GM19193 (cell line): ENCODE results near the gene CEACAM19.

Experiments
- POLR2A ChIP-seq: IDR thresholded peaks from 4 replicates; pipeline ENCODE4 v1.6.1; 2011; ENCODE audit not compliant: insufficient read depth, insufficient read length; ENCODE audit errors: extremely low read depth

The CEACAM19 gene

GRCh38 chr19:44726465-44726864 is 55.2 kb downstream of the CEACAM19 start:
- TF ChIP-seq POLR2A, result no peak

GRCh38 chr19:44728178-44728577 is 56.9 kb downstream of the CEACAM19 start:
- TF ChIP-seq POLR2A, result no peak

GRCh38 chr19:44729516-44730033 is 58.3 kb downstream of the CEACAM19 start:
- no peak for TF ChIP-seq POLR2A

- TF ChIP-seq POLR2A, result no peak
Measured at GRCh38 chr19:44731081-44731480, 59.8 kb downstream of the CEACAM19 start.

GRCh38 chr19:44731622-44732021 is 60.3 kb downstream of the CEACAM19 start:
- no peak for TF ChIP-seq POLR2A

GRCh38 chr19:44732235-44733014 is 61.1 kb downstream of the CEACAM19 start:
- no peak for TF ChIP-seq POLR2A
